Endothelial cell (in vitro differentiated cells): ENCODE results near the gene DNAJC30. TPM values are rescaled to one million over a fixed set of nuclear protein-coding genes. Genes with fewer than 3 reads are reported as not detected.
"Not testable (repeated sequence)": the region's sequence is repeated elsewhere in the genome, so short reads cannot be mapped to it uniquely, and the experiment has no call there.

Experiments
- DNase-seq: peaks from one replicate; pipeline ENCODE4 v3.0.0; 2021; ENCODE audit warnings: low spot score
- H3K27ac Mint-ChIP-seq: one replicate; pipeline ENCODE4 v1.8.0; 2021; ENCODE audit warnings: mixed read lengths, inconsistent platforms; ENCODE audit not compliant: unreplicated experiment
- H3K27me3 Mint-ChIP-seq: one replicate; pipeline ENCODE4 v1.8.0; 2021; ENCODE audit warnings: mild to moderate bottlenecking, moderate library complexity, mixed read lengths, inconsistent platforms; ENCODE audit not compliant: unreplicated experiment
- H3K36me3 Mint-ChIP-seq: one replicate; pipeline ENCODE4 v1.8.0; 2021; ENCODE audit warnings: mild to moderate bottlenecking, low read depth, mixed read lengths, inconsistent platforms; ENCODE audit not compliant: unreplicated experiment
- H3K4me1 Mint-ChIP-seq: one replicate; pipeline ENCODE4 v1.8.0; 2021; ENCODE audit warnings: mild to moderate bottlenecking, mixed read lengths, inconsistent platforms; ENCODE audit not compliant: unreplicated experiment
- H3K4me3 Mint-ChIP-seq: one replicate; pipeline ENCODE4 v1.8.0; 2021; ENCODE audit warnings: mild to moderate bottlenecking, mixed read lengths, inconsistent platforms; ENCODE audit not compliant: unreplicated experiment
- H3K9me3 Mint-ChIP-seq: one replicate; pipeline ENCODE4 v1.8.0; 2021; ENCODE audit warnings: mixed read lengths, inconsistent platforms; ENCODE audit not compliant: unreplicated experiment
- CTCF ChIP-seq: fragments of 200-600 bp; sonication (generic); IDR thresholded peaks from one replicate; pipeline ENCODE4 v1.5.0; 2021; ENCODE audit warnings: antibody characterized with exemption; ENCODE audit not compliant: unreplicated experiment
- total RNA-seq: library from RNA; stranded (reverse); fragmentation: NEBNext Ultra II Directional; extraction: Animal tissue kit (Norgen Biotek cat#: 25700); gene quantifications from one replicate; pipeline ENCODE4 v1.2.1, GENCODE V29; 2021; ENCODE audit not compliant: unreplicated experiment

The DNAJC30 gene
- total RNA-seq, 1 donor from 2014 or later, result 10.3 TPM

DNA sequence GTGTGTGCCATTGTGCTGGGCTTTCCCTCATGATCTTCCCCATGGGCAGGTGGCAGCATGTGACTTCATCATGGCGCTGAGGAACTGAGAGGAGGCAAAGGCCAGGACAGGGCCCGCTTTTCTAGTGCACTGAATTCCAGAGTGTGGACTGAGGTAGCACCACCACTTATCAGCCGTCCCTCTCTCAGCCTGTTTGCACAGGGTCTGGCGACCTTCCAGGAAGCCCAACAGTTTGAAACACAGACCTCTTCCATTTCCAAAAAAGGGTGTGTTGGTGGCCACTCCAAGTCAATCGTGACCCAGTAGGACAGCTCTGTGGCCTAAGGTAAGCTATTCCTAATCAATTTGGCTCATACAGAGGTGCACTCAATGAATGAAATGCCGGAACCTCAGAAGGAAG lies 4.4 kb downstream of the DNAJC30 start:
- DNase-seq, result no peak
- Mint-ChIP-seq H3K9me3 (no peaks in the 10 kb centered on the region), H3K27ac (peak overlapping the region; percentile 18), H3K4me1 (peaks cover 14% of the 10 kb centered on the region), H3K27me3 (peaks cover 8% of the 10 kb centered on the region), H3K4me3 (no peak overlapping the region), H3K36me3 (peaks cover 11% of the 10 kb centered on the region)
- TF ChIP-seq CTCF, result no peak

- H3K4me1 Mint-ChIP-seq, H3K4me3 Mint-ChIP-seq, H3K9me3 Mint-ChIP-seq, H3K27me3 Mint-ChIP-seq, DNase-seq, H3K27ac Mint-ChIP-seq: not testable (repeated sequence)
- H3K36me3 Mint-ChIP-seq, result peaks cover 16% of the 10 kb centered on the region
These were observed 7.2 kb downstream of the DNAJC30 start for GRCh38 chr7:73676062-73676461.

DNA sequence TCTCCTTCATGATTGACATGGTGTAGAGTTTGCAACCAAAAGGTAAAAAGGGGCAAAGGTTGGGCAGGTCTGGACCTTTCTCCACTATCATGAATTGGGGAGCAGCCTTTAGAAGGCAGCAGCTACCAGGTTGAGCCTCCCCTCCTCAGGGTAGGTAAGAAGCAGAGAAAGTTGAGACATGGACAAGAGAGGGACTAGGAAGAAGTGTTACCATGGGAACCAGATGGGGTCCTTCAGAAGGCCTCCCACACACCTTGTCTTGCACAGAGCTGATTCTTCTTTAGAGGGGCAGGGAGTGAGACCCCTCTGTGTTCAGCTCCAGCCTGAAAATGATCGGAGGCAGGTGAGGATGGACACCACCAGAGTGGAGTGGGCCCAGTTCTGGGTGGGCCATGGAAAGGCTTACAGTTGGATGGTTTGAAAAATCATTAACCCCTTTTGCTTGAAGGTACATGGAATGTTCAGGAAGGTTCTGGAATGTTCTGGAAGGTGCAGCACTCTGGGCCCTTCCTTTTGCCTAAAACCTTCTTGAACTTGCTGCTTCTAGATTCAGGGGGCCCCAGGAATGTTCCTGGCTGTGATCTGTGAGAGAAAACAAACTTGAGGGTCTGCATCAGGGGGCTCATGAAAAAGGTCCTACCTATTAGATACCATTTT lies 8.7 kb downstream of the DNAJC30 start:
- no peak for TF ChIP-seq CTCF
- H3K27me3 Mint-ChIP-seq, result peaks cover 11% of the 10 kb centered on the region
- no peak overlapping the region for H3K27ac Mint-ChIP-seq
- DNase-seq, result no peak
- peaks cover 16% of the 10 kb centered on the region for H3K36me3 Mint-ChIP-seq
- H3K4me1 Mint-ChIP-seq, result peaks cover 3% of the 10 kb centered on the region
- no peak overlapping the region for H3K4me3 Mint-ChIP-seq
- H3K9me3 Mint-ChIP-seq, result no peaks in the 10 kb centered on the region

GRCh38 chr7:73671857-73672445 lies 11.3 kb downstream of the DNAJC30 start:
- Mint-ChIP-seq H3K9me3 (no peaks in the 10 kb centered on the region), H3K27me3 (peaks cover 11% of the 10 kb centered on the region), H3K4me1 (peaks cover 10% of the 10 kb centered on the region), H3K4me3 (peak overlapping the region; percentile 60), H3K36me3 (peaks cover 7% of the 10 kb centered on the region), H3K27ac (no peak overlapping the region)
- TF ChIP-seq CTCF, result no peak
- DNase-seq, result no peak

GRCh38 chr7:73671322-73671661 lies 12.0 kb downstream of the DNAJC30 start:
- Mint-ChIP-seq H3K36me3 (peaks cover 7% of the 10 kb centered on the region), H3K27ac (no peak overlapping the region), H3K27me3 (peaks cover 11% of the 10 kb centered on the region), H3K4me3 (no peak overlapping the region), H3K4me1 (peaks cover 10% of the 10 kb centered on the region), H3K9me3 (no peaks in the 10 kb centered on the region)
- TF ChIP-seq CTCF, result no peak
- DNase-seq, result no peak
